Measurements from ENCODE around the gene ITGA2B. TPM values are rescaled to one million over a fixed set of nuclear protein-coding genes. Genes with fewer than 3 reads are reported as not detected.

Gene ITGA2B
- total and polyA plus RNA-seq, 2 of the 8 experiments (the other 6 are each of a cell fraction or from before 2014, with no cell fraction given) = 6.9 to 12.3 TPM

DNA sequence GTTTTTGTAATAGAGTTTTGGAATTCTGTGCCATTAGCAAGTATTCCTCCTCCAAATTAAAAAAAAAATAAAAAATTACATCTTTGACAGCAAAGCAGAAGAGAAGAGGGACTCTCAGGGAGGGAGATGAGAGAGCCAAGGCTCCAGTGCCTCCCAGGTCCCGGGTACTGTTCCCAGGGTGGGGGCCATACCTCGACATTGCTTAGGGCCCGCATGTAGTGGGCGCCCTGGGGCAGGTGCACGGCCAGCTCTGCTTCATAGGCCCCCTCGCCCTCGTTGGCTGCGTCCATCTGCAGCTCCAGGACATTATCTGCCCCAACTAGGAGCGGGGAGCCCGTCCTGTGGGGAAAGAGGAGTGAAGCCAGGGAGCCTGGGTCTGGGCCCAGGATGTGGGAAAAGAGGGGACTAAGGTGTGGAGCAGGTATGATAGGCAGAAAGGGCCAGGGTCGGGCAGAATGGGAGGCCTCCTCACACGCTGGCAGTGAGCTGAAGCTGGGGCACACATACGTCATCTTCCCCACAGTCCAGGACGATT is 11.2 kb downstream of the ITGA2B start:
- peak overlapping the region; percentile 22; the same call in 1 of the 2 replicates for H4K8ac ChIP-seq (ENCODE audit: extremely low read depth, insufficient read depth, low read length)
- no peaks in the 10 kb centered on the region for H3K79me2 ChIP-seq (ENCODE audit: control insufficient read depth in 1 of 2, insufficient read depth in 2 of 2, low read length in 2 of 2)
- no peak overlapping the region for H2BK15ac ChIP-seq (ENCODE audit: low read length)
- no peak overlapping the region for H3K4me2 ChIP-seq (ENCODE audit: insufficient read depth in 1 of 2, low read depth in 2 of 2, low read length in 2 of 2)
- CTCF ChIA-PET (ENCODE audit: partially characterized antibody) = interaction anchor here (1.4 to 13.8 kb wide), 5 partner anchors 7 to 27 kb away, joined by 4 to 177 read pairs (median 5); partner anchors contain the start of gene FAM171A2
- FAIRE-seq = no peak
- peaks cover 0 to 5% (median 3%) of the 10 kb centered on the region in 4 experiments; a peak in 6 of 7 replicates for H3K27me3 ChIP-seq (replicated peaks in 1 of 4; ENCODE audit: control insufficient read depth in 3 of 4, extremely low read depth in 1 of 4, insufficient read depth in 3 of 4, low read length in 3 of 4)
- no peak overlapping the region for H4K91ac ChIP-seq (replicated peaks; ENCODE audit: insufficient read length, low read length)
- no peak overlapping the region for H3K27ac ChIP-seq (ENCODE audit: low read depth, low read length)
- DNase-seq (ENCODE audit: low read depth in 1 of 2, low spot score in 2 of 2) = no peak
- peaks cover 4 to 20% (median 14%) of the 10 kb centered on the region in 4 experiments; a peak in 6 of 7 replicates for H3K4me1 ChIP-seq (replicated peaks in 1 of 4; ENCODE audit: control insufficient read depth in 3 of 4, insufficient read depth in 4 of 4, low read length in 3 of 4)
- H3K9me3 ChIP-seq (ENCODE audit: insufficient read depth in 2 of 2, low read depth in 1 of 2, low read length in 1 of 2) = no peaks in the 10 kb centered on the region
- H3K18ac ChIP-seq (ENCODE audit: extremely low read depth, low read length) = no peak overlapping the region
- no peak overlapping the region for H2BK20ac ChIP-seq (ENCODE audit: low read length)
- H2AK5ac ChIP-seq (ENCODE audit: low read depth, low read length) = no peak overlapping the region
- POLR2A ChIA-PET (ENCODE audit: partially characterized antibody) = interaction anchor here (0.6 to 1.7 kb wide), 3 partner anchors 9 to 134 kb away, joined by 3 to 9 read pairs (median 4); no protein-coding TSS in a partner anchor
- H2AFZ ChIP-seq (ENCODE audit: low read length) = no peak overlapping the region
- H3K56ac ChIP-seq (replicated peaks; ENCODE audit: insufficient read length, low read depth, low read length) = no peak overlapping the region
- H3K36me3 ChIP-seq (ENCODE audit: control insufficient read depth in 2 of 4, insufficient read depth in 4 of 4, low read length in 3 of 4) = no peaks in the 10 kb centered on the region
- H4K5ac ChIP-seq (ENCODE audit: insufficient read length, low read depth, low read length) = no peak overlapping the region
- no peak overlapping the region for H2BK12ac ChIP-seq (ENCODE audit: low read depth, low read length)
- no peak overlapping the region for H3K4ac ChIP-seq (replicated peaks; ENCODE audit: insufficient read length, low read depth, low read length)
- TF ChIP-seq, protein P1, sequence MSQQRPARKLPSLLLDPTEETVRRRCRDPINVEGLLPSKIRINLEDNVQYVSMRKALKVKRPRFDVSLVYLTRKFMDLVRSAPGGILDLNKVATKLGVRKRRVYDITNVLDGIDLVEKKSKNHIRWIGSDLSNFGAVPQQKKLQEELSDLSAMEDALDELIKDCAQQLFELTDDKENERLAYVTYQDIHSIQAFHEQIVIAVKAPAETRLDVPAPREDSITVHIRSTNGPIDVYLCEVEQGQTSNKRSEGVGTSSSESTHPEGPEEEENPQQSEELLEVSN (IDR thresholded peaks at IDR 0.05) = no peak
- TF ChIP-seq SIRT6 (IDR thresholded peaks at IDR 0.05; ENCODE audit: low read length) = no peak
- no peak for TF ChIP-seq HDAC2 (IDR thresholded peaks at IDR 0.05; ENCODE audit: borderline replicate concordance in 1 of 2, low read depth in 2 of 2, low read length in 2 of 2)
- peaks cover 2 to 4% of the 10 kb centered on the region in 2 experiments for H4K20me1 ChIP-seq (replicated peaks in 1 of 2; ENCODE audit: control insufficient read depth in 1 of 2, insufficient read depth in 2 of 2, low read length in 2 of 2)
- no peak overlapping the region for H3K9ac ChIP-seq (replicated peaks in 1 of 4; ENCODE audit: extremely low read depth in 1 of 4, low read depth in 3 of 4, low read length in 3 of 4)
- no peak overlapping the region for H2BK5ac ChIP-seq (ENCODE audit: low read depth, low read length)
- no peak overlapping the region for H3K23ac ChIP-seq (ENCODE audit: insufficient read length)
- H3K23me2 ChIP-seq (ENCODE audit: low read depth, low read length) = peaks cover 5% of the 10 kb centered on the region; the same call in 1 of the 2 replicates
- no peaks in the 10 kb centered on the region for H3K79me1 ChIP-seq (ENCODE audit: low read depth, low read length)
- H3K4me3 ChIP-seq (ENCODE audit: extremely low read depth in 1 of 4, insufficient read depth in 2 of 4, low read depth in 3 of 4, low read length in 4 of 4) = no peak overlapping the region
- H2BK120ac ChIP-seq (replicated peaks; ENCODE audit: low read depth, low read length) = no peak overlapping the region
- H3K14ac ChIP-seq (ENCODE audit: insufficient read length) = no peak overlapping the region
- WGBS, 2 experiments (ENCODE audit: extremely low coverage in 1 of 2, insufficient coverage in 1 of 2, insufficient read length in 1 of 2, insufficient replicate concordance in 2 of 2, low coverage in 1 of 2, low lambda C conversion rate in 2 of 2, missing lambda C conversion rate in 1 of 2) = 85% methylated on average over 14 of the region's 14 CpGs; no CpG with 5 or more reads in 1 of the 2 experiments
